GM18520 (cell line): ENCODE results near the gene RADIL.

ENCODE experiments used
- ATAC-seq: cut with Tn5 transposase; IDR thresholded peaks from one replicate; pipeline ENCODE4 v1.9.1; 2021; ENCODE audit not compliant: unreplicated experiment

The RADIL gene

DNA sequence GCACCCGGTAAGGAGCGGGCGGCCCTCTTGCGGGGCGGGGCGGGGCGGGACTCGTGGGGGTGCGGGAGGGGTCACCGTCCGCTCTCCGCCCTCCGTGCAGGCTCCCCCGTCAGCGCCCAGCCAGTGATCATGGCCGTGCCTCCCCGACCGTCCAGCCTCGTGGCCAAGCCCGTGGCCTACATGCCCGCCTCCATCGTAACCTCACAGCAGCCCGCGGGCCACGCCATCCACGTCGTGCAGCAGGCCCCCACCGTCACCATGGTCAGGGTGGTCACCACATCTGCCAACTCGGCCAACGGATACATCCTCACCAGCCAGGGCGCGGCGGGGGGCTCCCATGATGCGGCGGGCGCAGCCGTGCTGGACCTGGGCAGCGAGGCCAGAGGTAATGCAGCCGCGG lies 124.3 kb downstream of the RADIL start:
- no peak for ATAC-seq

DNA sequence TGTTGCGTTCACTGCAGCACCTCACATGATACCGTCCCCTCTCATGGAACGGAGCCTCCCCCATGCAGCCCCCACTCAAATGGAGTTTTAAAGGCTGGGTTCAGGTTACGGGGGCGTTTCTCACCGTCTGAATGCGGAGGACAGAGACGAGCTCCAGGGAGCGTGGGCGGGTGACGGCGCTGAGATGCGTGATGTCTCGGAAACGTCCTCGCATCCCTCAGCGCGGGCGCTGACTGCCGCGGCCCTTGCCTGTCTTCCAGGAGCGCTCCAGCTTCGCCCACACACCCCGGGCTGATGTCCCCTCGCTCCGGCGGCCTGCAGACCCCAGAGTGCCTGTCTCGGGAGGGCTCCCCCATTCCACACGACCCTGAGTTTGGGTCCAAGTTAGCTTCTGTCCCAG lies 124.7 kb downstream of the RADIL start:
- no peak for ATAC-seq

DNA sequence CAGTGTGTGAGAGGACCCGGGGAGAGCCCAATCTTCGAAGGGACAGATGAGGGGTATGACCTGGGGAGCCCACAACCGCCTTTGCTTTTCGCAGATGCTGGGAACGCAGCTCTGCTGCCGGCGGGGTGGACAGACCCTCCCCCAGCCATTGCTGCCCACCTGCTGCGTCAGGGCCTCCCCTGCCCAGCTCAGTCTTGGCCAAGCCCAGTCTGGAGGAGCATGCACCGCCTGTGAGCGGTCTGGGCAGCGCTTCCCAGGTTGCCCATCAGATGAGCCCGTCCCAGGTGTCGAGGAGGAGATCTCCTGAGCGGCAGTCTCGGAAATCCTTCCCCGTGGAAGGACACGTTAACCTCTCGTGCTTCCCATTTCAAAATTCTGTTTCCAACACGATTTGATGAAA lies 125.4 kb downstream of the RADIL start:
- ATAC-seq: no peak

DNA sequence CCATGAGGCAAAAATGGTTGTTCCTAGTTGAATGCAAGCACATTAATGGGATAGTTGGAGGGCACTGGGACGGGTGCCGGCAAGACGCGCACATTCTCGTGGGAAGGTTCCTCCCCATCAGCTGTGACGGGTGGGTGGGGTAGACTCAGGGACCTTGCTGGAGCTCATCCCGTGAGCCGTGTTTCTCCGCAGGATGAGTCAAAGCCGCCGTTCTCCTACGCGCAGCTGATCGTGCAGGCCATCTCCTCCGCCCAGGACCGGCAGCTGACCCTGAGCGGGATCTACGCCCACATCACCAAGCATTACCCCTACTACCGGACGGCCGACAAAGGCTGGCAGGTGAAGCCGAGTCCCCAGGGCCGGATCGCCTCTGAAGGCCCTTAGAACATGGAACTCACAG lies 128.5 kb downstream of the RADIL start:
- no peak for ATAC-seq

DNA sequence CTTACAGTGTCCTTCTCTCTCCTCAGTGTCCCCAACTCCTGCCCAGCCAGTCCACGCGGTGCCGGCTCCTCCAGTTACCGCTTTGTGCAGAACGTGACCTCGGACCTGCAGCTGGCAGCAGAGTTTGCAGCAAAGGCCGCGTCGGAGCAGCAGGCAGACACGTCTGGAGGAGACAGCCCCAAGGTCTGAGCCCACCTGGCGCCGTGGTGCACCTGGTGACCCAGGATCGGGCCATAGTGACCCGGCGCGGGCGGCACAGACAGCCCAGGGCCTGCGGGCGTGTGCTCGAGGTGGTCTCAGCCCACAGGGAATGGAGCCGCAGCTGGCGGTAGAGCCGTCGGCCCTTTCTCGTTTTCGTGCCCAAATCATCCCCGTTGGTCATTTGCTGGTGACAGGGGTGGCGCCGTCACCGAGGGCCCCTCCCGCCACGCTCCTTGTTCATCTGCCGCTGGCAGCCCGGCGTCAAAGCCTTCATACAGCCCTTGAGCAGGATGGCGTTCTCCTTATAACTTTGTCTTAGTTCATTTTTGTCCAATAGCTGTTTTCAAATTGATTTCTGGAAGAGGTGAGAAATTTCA lies 129.0 kb downstream of the RADIL start:
- ATAC-seq: no peak

DNA sequence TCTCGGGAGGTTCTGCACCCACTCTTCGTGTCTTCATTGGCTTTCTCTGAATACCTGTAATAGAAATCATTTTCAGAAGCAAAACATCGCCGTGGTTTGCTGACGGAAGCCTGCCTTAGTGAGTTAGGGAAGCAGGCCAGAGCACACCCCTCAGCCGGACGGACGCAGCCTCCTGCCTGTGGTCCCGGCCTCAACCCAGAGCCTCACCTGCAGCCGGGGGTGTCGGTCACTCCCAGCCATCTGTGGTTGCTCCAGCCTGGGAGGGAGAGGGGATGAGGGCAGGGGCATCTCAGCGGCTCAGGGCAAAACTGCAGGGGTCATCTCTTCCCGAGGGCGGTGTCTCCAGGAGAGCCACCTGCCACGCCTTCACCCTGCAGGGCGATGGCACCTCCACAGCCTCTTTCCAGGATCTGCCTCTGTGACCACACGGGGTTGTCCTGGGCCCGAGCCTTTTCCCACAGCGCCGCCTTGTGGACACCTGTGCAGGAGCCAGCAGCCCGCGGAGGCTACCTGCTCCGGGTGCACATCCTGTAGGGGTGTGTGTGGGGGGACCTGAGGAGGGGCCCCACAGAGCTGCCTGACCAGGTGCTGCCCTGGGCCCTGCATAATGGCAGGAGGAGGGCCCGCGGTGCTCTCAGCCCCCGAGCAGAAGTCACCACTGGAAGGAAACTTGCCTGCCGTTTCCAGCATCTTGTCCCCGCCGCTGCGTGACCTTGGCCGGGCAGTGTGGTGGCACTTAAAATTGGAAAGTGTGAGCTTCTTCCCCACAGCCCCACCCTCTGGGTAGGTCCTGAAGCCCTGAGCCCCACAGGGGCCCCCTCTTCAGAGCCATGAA lies 129.7 kb downstream of the RADIL start:
- ATAC-seq: peak; percentile 69

DNA sequence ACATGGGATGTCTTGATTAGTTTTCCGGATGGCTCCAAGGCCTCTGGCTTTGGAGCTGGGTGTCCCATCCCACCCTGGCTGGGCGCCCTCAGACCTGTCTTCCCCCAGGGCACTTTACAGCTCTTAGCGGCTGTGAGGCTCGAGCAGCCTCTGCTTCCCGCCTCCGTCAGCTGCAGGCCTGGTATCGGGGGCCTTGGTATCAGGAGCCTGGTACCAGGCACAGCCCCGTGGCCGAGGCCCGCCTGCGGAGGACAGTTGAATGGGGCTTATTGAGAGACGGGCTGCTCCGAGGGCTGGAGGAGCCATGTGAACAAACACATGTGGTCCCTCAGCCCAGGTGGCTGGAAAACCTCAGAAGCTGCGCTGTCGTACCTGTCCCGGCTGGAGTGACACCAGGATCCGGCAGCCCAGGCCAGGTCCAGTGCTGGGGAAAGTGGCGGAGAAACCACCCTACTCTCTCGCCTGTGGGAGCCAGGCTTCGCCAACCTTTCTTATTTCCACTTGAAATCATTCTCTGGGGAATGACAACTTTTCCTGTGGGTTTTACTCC lies 132.0 kb downstream of the RADIL start:
- no peak for ATAC-seq

DNA sequence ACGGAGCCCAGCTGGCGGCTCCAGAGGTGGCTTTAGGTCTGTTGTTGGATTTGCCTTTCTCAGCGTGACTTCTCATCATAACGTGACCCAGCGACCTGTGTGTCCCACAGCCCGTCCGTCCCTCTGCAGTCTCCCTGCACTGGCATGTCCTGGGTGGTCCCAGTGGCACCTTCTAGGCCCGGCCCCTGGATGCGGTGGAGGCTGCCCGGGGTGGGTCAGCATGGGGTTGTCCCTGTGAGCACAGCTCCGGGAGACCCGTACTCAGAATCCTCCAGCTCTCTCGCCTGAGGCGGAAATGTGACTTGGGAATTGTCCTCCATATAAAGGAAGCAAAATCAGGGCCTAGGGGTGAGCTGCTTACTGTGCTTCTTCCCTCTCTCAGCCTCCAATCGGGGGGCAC lies 133.7 kb downstream of the RADIL start:
- ATAC-seq: no peak

DNA sequence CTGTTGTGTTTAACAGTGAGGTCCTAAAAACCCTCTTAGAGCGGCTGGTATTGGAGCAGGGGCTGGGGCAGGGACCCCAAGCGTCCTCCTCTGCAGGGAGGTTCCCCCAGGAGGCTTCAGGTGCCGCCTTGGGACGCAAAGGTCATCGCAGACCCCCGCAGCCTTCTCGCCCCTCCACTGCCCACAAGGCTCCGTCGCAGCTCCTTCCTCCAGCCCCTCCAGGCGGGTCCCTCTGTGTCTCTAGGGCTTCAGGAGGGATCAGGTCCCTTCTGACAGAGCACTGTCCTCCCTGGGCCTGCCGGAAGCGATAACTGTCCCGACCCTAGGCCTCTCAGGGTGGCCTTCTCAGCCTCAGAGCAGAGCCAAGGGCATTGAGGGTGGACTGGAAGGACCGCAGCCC lies 134.2 kb downstream of the RADIL start:
- ATAC-seq: no peak
